ENCODE results near the gene PTPRA. TPM values are rescaled to one million over a fixed set of nuclear protein-coding genes. Genes with fewer than 3 reads are reported as not detected.

Gene PTPRA
- total RNA-seq, 4 donors from 2014 or later: 73.4 to 110 (median 93.1) TPM

- no peak overlapping the region for H3K4me3 ChIP-seq (replicated peaks in 1 of 3)
- no peaks in the 10 kb centered on the region for H3K36me3 ChIP-seq
- DNase-seq: no peak
- H3K4me1 ChIP-seq: peaks cover 4 to 13% of the 10 kb centered on the region in 2 donors
- H3K27me3 ChIP-seq: no peaks in the 10 kb centered on the region
- H3K27ac ChIP-seq: no peak overlapping the region
- 82 to 84% methylated on average over 4 of the region's 4 CpGs for WGBS, 2 donors
- intact Hi-C loops (cut with DNase I): no loop called here
- TF ChIP-seq CTCF (IDR thresholded peaks at IDR 0.05) (no peak), POLR2A (IDR thresholded peaks at IDR 0.05) (no peak)
- no peaks in the 10 kb centered on the region for H3K9me3 ChIP-seq
Measured at GRCh38 chr20:2888224-2888955, 15.1 kb downstream of the PTPRA start.

- 73 to 84% methylated on average over 1 of the region's 1 CpG for WGBS, 2 donors
- Histone ChIP-seq H3K4me3 (replicated peaks in 1 of 3) (no peak overlapping the region), H3K4me1 (peaks cover 4 to 13% of the 10 kb centered on the region in 2 donors), H3K36me3 (no peaks in the 10 kb centered on the region), H3K27ac (no peak overlapping the region), H3K9me3 (no peaks in the 10 kb centered on the region), H3K27me3 (no peaks in the 10 kb centered on the region)
- intact Hi-C loops (cut with DNase I): no loop called here
- no peak for TF ChIP-seq POLR2A (IDR thresholded peaks at IDR 0.05)
- TF ChIP-seq CTCF (IDR thresholded peaks at IDR 0.05): no peak
- DNase-seq: no peak
Measured at GRCh38 chr20:2889209-2889608, 15.9 kb downstream of the PTPRA start.

GRCh38 chr20:2889797-2890196, 16.5 kb downstream of the PTPRA start:
- WGBS, 2 donors: 99% methylated on average over 3 of the region's 3 CpGs
- no peak for DNase-seq
- H3K27ac ChIP-seq: no peak overlapping the region
- intact Hi-C loops (cut with DNase I): no loop called here
- H3K27me3 ChIP-seq: no peaks in the 10 kb centered on the region
- H3K4me1 ChIP-seq: peaks cover 4 to 13% of the 10 kb centered on the region in 2 donors
- H3K36me3 ChIP-seq: no peaks in the 10 kb centered on the region
- H3K4me3 ChIP-seq (replicated peaks in 1 of 3): no peak overlapping the region
- H3K9me3 ChIP-seq: no peaks in the 10 kb centered on the region
- TF ChIP-seq POLR2A (IDR thresholded peaks at IDR 0.05) (no peak), CTCF (IDR thresholded peaks at IDR 0.05) (no peak)

- WGBS, 2 donors: 64 to 68% methylated on average over 2 of the region's 2 CpGs
- Histone ChIP-seq H3K36me3 (no peaks in the 10 kb centered on the region), H3K27ac (no peak overlapping the region), H3K4me1 (peaks cover 4 to 13% of the 10 kb centered on the region in 2 donors), H3K9me3 (no peaks in the 10 kb centered on the region), H3K27me3 (no peaks in the 10 kb centered on the region), H3K4me3 (replicated peaks in 1 of 3) (no peak overlapping the region)
- intact Hi-C loops (cut with DNase I): no loop called here
- DNase-seq: no peak
- no peak for TF ChIP-seq CTCF (IDR thresholded peaks at IDR 0.05)
- no peak for TF ChIP-seq POLR2A (IDR thresholded peaks at IDR 0.05)
Measured at GRCh38 chr20:2890742-2891141, 17.5 kb downstream of the PTPRA start.

- 85 to 90% methylated on average over 2 of the region's 2 CpGs for WGBS, 2 donors
- H3K36me3 ChIP-seq: no peaks in the 10 kb centered on the region
- no peak for DNase-seq
- no peak overlapping the region for H3K27ac ChIP-seq
- H3K9me3 ChIP-seq: no peaks in the 10 kb centered on the region
- intact Hi-C loops (cut with DNase I): no loop called here
- H3K4me3 ChIP-seq (replicated peaks in 1 of 3): no peak overlapping the region
- TF ChIP-seq POLR2A (IDR thresholded peaks at IDR 0.05): no peak
- no peak for TF ChIP-seq CTCF (IDR thresholded peaks at IDR 0.05)
- no peaks in the 10 kb centered on the region for H3K27me3 ChIP-seq
- peaks cover 4 to 13% of the 10 kb centered on the region in 2 donors for H3K4me1 ChIP-seq
Measured at GRCh38 chr20:2891343-2891742, 18.1 kb downstream of the PTPRA start.

Data from thyroid gland (tissue), 4 donors.